Measurements from ENCODE around the gene THRA. TPM values are rescaled to one million over a fixed set of nuclear protein-coding genes. Genes with fewer than 3 reads are reported as not detected.
A peak's percentile ranks its signal among the peaks of the same experiment; 100 is the strongest.

THRA gene
- total RNA-seq, 2 experiments from 2014 or later = 8.4 TPM

DNA sequence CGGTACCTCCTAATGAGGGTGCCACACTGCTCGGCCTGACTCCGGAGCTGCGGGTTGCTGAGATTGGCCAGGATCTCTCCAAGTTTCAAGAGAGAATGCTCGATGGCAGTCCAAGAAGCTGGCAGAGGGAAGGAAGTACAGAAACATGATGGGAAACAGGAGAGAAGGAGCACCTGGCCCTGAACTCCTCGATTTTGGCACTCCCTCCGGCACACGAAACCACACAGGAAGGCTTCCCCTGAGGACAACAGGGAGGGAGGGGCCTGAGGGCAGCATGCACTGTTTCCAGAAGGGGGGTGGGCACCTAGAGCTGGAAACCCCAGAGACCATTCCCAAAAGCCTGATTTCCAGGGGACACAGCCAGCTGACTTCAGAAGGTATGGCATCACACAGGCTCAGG, 29.4 kb upstream of the THRA start:
- H3K27ac Mint-ChIP-seq = no peak overlapping the region
- H3K9me3 Mint-ChIP-seq = no peaks in the 10 kb centered on the region
- no peaks in the 10 kb centered on the region for H3K4me1 Mint-ChIP-seq
- POLR2A ChIA-PET = no interaction called here
- H3K27me3 Mint-ChIP-seq = no peaks in the 10 kb centered on the region
- CTCF ChIA-PET = interaction anchor here (0.6 to 1.7 kb wide), 2 partner anchors 53 to 87 kb away, joined by 3 to 4 read pairs; no protein-coding TSS in a partner anchor
- no peak for DNase-seq
- H3K4me3 Mint-ChIP-seq = no peak overlapping the region
- peaks cover 34% of the 10 kb centered on the region for H3K36me3 Mint-ChIP-seq (ENCODE audit: low read depth)

DNA sequence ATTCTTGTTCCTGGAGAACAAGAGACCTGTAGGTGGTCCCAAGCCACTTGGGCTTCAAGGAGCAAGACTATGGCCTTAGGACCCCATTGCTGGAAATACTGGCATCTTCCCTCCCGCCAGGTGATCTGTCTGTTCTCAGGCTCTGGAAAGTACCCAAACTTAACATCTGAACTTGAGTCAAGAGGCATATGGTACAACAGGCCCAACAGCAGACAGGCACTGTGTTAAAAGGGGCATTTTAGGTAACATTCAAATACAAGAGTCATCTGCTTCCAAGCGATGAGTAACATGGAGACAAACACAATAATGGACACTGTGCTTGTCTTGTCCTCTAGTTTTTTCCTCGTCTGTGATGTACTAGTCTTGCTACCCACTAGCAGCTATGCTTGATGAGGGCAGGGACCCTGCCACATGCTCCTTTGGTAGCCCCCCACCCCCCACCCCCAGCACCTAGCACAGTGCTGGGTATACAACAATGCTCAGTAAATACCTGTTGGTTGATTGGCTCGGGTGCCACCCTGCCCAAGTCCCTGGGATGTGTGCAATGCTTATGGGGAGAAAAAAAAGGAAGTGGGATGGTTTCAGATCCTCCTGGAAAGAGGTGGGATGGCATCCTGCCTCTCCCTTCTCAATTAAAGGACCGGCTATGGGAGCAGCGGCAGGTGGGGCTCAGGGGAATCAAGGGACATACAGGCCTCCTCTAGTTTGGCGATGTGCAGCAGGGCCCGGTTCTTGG, 28.2 kb upstream of the THRA start:
- Mint-ChIP-seq H3K27ac (no peak overlapping the region), H3K9me3 (no peaks in the 10 kb centered on the region), H3K36me3 (ENCODE audit: low read depth) (peaks cover 24% of the 10 kb centered on the region), H3K4me1 (no peaks in the 10 kb centered on the region), H3K4me3 (no peak overlapping the region), H3K27me3 (no peaks in the 10 kb centered on the region)
- ChIA-PET CTCF (interaction anchor here (1.1 to 1.5 kb wide), 3 partner anchors 41 to 78 kb away, joined by 3 to 4 read pairs (median 4); no protein-coding TSS in a partner anchor), POLR2A (interaction anchor here (1.3 kb wide), 1 partner anchor 8 kb away, joined by 4 read pairs; no protein-coding TSS in a partner anchor)
- DNase-seq = no peak

DNA sequence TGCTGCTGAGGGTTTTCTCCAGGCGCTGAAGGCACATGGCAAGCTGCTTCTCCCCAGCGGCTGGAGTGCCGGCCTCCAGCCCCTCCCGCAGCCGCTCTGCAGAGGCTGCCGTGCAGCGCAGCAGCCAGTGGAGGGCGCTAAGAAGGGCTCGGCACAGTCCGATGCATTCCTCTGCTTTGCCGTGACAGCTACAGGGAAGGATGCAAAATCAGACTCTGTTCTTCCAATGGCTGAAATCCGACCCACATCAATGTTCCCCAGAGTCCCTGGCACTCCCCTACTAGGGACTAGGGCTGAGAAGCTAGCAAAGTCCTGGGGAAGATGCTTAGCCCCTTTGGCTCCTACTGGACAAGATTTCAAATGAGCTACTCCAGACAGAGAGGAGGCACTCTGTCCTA, 27.6 kb upstream of the THRA start:
- POLR2A ChIA-PET = interaction anchor here (1.3 kb wide), 1 partner anchor 9 kb away, joined by 4 read pairs; no protein-coding TSS in a partner anchor
- H3K4me3 Mint-ChIP-seq = no peak overlapping the region

DNA sequence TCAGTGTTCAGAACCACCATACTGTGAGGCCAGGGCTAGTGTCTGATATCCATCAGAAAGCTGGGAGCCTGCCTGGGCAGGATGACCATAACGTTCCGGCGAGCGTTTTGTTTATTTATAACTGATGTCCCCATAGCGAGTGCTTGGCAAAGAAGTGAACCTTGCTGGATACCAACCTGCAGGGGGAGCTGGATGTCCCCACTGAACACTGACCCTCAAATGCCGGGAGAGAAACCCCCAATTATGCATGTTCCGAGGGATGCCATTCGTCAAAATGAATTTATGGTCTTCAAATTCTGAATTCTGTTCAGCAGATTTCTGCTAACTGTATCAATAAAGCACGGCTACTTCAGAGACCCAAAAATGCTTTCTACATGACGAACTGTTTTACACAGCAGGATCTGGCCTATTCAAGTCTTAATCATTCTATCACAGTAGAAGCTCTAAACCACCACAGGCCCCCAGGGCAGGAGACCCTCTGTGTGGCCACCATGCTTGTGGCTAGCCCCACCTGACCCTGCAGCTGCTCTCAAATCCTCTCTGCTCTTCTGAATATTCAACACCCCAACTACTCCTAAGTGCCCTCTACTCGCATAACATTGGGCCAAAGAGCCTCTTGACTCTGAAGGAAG, 23.8 kb upstream of the THRA start:
- peaks cover 11% of the 10 kb centered on the region for H3K36me3 Mint-ChIP-seq (ENCODE audit: low read depth)
- ChIA-PET POLR2A (interaction anchor here (1.5 kb wide), 1 partner anchor 14 kb away, joined by 4 read pairs; no protein-coding TSS in a partner anchor), CTCF (interaction anchor here (1.2 to 5.0 kb wide), 4 partner anchors 12 to 47 kb away, joined by 5 to 27 read pairs (median 6); partner anchors contain the start of gene CSF3)
- no peaks in the 10 kb centered on the region for H3K27me3 Mint-ChIP-seq
- no peak overlapping the region for H3K27ac Mint-ChIP-seq
- H3K4me1 Mint-ChIP-seq = no peaks in the 10 kb centered on the region
- no peaks in the 10 kb centered on the region for H3K9me3 Mint-ChIP-seq
- H3K4me3 Mint-ChIP-seq = no peak overlapping the region
- DNase-seq = no peak

More for the DNA sequence above, 27.6 kb upstream of the THRA start:
- H3K4me1 Mint-ChIP-seq = no peaks in the 10 kb centered on the region
- DNase-seq = no peak
- no peaks in the 10 kb centered on the region for H3K9me3 Mint-ChIP-seq
- no peaks in the 10 kb centered on the region for H3K27me3 Mint-ChIP-seq
- no peak overlapping the region for H3K27ac Mint-ChIP-seq
- CTCF ChIA-PET = interaction anchor here (1.1 to 5.0 kb wide), 4 partner anchors 9 to 78 kb away, joined by 3 to 27 read pairs (median 4); no protein-coding TSS in a partner anchor
- H3K36me3 Mint-ChIP-seq (ENCODE audit: low read depth) = peaks cover 21% of the 10 kb centered on the region

DNA sequence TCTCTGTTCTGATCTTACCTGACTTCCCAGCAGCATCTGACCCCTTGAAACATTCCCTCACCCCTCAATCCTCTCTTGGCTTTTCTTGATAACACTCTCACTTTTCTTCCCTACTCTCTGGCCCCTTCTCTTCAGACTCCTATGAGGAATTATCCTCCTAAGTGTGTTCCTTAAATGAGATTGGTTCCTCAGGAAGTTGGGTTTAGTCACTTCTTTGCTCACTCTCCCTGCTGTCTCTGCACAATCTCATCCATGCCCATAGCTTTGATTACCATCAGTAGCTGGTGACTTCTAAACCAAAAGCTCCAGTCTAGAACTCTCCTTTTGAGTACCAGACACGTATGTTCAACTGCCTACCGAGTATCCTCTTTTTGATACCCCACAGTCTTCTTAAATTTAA, 21.6 kb upstream of the THRA start:
- Mint-ChIP-seq H3K27ac (no peak overlapping the region), H3K4me1 (no peaks in the 10 kb centered on the region), H3K36me3 (ENCODE audit: low read depth) (peaks cover 18% of the 10 kb centered on the region), H3K4me3 (no peak overlapping the region), H3K27me3 (no peaks in the 10 kb centered on the region), H3K9me3 (no peaks in the 10 kb centered on the region)
- DNase-seq = no peak
- POLR2A ChIA-PET = interaction anchor here (1.9 kb wide), 1 partner anchor 13 kb away, joined by 6 read pairs; the partner anchor contains the start of gene MED24
- CTCF ChIA-PET = interaction anchor here (0.6 to 1.3 kb wide), 2 partner anchors 14 to 34 kb away, joined by 3 to 6 read pairs; no protein-coding TSS in a partner anchor

DNA sequence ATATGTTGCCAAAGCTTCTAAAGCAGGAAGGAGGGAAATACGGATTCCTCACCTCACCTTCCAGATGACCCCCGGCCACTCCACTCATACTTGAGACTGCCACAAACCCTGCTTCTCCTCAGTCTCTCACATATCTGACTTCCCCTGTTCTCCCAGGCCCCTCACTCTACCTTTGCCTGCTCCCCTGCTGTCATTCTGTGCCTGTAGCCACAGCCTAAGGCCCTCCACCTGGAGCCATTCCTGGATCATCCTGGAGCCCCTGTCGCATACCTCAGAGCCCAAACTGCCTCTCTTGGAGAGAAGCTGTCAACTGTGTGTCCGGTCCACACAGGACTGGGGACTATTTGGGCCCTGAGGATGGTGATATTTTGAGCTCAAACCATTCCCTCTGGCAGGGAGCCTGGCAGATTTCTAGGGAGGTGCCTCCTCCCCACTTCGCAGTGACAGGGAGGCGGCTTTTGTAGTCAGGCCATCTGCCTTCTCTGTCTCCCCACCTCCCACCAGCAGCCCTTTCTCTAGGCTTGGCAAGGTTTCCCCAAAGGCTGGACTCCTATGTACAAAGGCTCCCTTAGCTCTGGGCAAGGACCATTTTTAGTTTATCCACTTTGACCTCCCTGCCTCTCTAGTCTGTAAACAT, 6.3 kb upstream of the THRA start:
- DNase-seq = no peak
- ChIA-PET CTCF (interaction anchor here (1.7 to 4.1 kb wide), 2 partner anchors 18 to 57 kb away, joined by 4 to 32 read pairs; no protein-coding TSS in a partner anchor), POLR2A (interaction anchor here (0.9 to 2.5 kb wide), 3 partner anchors 13 to 82 kb away, joined by 3 to 5 read pairs (median 3); no protein-coding TSS in a partner anchor)
- Mint-ChIP-seq H3K27ac (no peak overlapping the region), H3K27me3 (peaks cover 20% of the 10 kb centered on the region), H3K4me3 (no peak overlapping the region), H3K9me3 (no peaks in the 10 kb centered on the region), H3K4me1 (peaks cover 26% of the 10 kb centered on the region), H3K36me3 (ENCODE audit: low read depth) (peaks cover 11% of the 10 kb centered on the region)

DNA sequence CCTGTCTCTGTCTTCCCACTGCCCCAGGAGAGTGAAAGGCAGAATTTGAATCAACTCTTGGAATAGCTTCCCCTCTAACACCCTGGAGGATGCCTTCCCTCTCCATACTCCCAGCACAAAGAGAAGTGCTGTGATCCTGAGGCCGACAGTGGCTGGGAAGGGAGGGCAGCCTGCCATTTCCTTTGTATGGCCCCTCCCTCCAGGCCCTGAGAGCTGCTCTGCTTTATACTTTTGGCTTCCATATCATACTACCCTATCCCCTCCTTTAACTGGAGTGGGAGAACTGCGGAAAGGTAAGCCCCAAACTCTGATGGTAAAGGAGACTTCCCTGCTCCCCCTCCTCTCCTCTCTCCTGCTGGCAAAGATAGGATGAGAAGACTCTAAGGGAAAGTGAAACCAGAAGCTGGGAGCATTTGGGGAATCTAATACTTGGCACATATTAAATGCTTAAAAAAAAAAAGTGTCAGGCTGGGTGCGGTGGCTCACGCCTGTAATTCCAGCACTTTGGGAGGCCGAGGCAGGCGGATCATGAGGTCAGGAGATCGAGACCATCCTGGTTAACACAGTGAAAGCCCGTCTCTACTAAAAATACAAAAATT, 4.5 kb upstream of the THRA start:
- Mint-ChIP-seq H3K9me3 (no peaks in the 10 kb centered on the region), H3K27me3 (peaks cover 30% of the 10 kb centered on the region), H3K4me3 (no peak overlapping the region), H3K4me1 (peaks cover 27% of the 10 kb centered on the region), H3K27ac (no peak overlapping the region), H3K36me3 (ENCODE audit: low read depth) (peaks cover 2% of the 10 kb centered on the region)
- POLR2A ChIA-PET = interaction anchor here (1.3 to 2.5 kb wide), 5 partner anchors 11 to 305 kb away, joined by 4 to 6 read pairs (median 4); partner anchors contain the start of gene NR1D1
- no peak for DNase-seq
- CTCF ChIA-PET = interaction anchor here (1.2 to 2.4 kb wide), 3 partner anchors 15 to 31 kb away, joined by 4 to 11 read pairs (median 6); no protein-coding TSS in a partner anchor

DNA sequence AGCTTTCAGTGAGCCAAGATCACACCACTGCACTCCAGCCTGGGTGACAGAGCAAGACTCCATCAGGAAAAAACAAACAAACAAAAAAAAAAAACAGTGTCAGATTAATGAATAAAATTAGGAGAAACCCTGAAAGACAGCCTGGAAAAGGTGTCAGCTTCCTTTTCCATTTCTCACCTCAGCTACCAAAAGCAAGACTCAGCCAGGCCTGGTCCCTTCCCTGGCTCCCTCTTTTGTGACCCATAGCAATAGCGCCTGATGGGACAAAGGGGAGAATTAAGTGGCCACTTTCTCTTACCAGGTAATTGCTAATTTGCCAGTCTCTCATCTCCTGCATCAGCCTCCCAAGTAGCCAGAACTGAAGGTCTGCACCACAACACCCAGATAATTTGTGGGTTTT, 3.9 kb upstream of the THRA start:
- Mint-ChIP-seq H3K27me3 (peaks cover 35% of the 10 kb centered on the region), H3K9me3 (no peaks in the 10 kb centered on the region), H3K4me1 (peaks cover 28% of the 10 kb centered on the region), H3K36me3 (ENCODE audit: low read depth) (peaks cover 2% of the 10 kb centered on the region), H3K4me3 (no peak overlapping the region), H3K27ac (no peak overlapping the region)
- no peak for DNase-seq
- POLR2A ChIA-PET = interaction anchor here (1.4 to 1.5 kb wide), 3 partner anchors 42 to 306 kb away, joined by 4 read pairs; partner anchors contain the start of gene NR1D1
- CTCF ChIA-PET = interaction anchor here (0.9 to 2.4 kb wide), 2 partner anchors 32 to 424 kb away, joined by 3 to 11 read pairs; no protein-coding TSS in a partner anchor

DNA sequence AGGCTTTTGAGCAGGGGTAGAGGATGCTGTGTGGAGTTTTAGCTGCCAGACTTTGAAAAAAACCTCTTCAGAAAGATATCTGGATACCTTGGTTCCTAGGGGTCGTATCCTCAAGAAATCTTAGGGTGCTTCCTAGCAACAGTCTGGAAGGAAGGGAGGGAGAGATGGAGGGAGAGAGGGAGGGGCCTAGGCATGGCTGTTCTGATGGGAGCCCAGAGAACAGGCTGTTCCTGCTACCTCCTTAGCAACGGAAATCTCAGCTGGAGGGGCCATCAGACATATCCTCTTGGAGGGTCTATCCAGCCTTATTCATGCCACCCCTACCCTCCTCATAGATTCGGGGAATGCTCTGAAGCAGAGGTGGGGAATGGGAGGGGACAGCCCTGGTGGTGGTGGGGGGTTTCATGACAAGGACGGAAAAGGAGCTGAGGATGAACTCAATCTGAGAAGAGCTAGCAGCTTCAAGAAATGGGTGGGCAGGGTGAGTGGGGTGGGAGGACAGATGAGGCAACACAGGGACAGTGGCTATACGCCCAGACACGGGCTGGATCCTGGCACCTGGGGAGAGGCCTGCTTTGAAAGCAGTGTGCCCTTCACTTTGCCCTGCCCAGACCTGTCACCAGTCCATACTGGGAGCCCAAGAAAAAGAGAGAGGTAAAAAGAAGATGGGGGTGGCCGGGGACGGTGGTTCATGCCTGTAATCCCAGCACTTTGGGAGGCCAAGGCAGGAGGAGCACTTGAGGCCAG, 2.9 kb upstream of the THRA start:
- Mint-ChIP-seq H3K27me3 (peaks cover 45% of the 10 kb centered on the region), H3K36me3 (ENCODE audit: low read depth) (no peaks in the 10 kb centered on the region), H3K4me3 (no peak overlapping the region), H3K27ac (no peak overlapping the region), H3K4me1 (peaks cover 32% of the 10 kb centered on the region), H3K9me3 (no peaks in the 10 kb centered on the region)
- DNase-seq = no peak
- POLR2A ChIA-PET = interaction anchor here (1.4 kb wide), 1 partner anchor 307 kb away, joined by 4 read pairs; no protein-coding TSS in a partner anchor
- CTCF ChIA-PET = interaction anchor here (0.7 to 2.4 kb wide), 5 partner anchors 15 to 425 kb away, joined by 3 to 11 read pairs (median 4); no protein-coding TSS in a partner anchor

DNA sequence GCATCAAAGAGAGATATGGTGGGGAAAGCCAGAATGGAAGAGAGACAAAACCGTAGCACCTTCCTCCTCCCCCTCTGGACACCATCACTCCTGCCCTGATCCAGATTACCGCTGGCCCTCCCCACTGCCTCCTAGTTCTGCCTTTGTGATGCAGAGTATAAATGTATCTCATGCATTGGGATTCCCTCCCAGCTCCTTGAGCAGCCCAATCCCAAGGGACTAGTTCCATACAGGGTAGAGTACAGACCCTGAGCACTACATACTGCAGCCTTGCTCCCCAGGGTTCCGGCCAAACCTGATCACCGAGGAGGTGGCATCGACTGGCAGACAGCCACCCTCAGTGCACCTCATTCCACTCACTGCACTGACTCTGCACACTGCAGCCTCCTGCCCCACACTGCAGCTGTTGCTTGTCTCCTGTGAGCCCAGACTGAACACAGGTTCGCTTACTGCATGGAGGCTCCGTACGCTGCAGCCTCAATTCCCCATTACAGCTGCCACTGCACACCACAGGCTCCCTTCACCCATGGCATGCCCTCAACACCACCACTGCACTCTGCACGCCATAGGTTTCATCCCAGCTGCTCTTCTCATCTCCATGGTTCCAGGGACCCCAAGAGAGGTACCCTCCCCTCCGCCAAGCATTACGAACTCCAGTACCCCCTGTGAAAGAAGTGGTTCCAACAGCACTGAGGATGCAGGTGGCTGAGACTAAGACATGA, 1.7 kb upstream of the THRA start:
- H3K9me3 Mint-ChIP-seq = no peaks in the 10 kb centered on the region
- peaks cover 31% of the 10 kb centered on the region for H3K4me1 Mint-ChIP-seq
- CTCF ChIA-PET = interaction anchor here (0.5 to 1.6 kb wide), 4 partner anchors 14 to 52 kb away, joined by 3 to 6 read pairs (median 4); no protein-coding TSS in a partner anchor
- peaks cover 48% of the 10 kb centered on the region for H3K27me3 Mint-ChIP-seq
- peak overlapping the region; percentile 76 for H3K4me3 Mint-ChIP-seq
- H3K27ac Mint-ChIP-seq = no peak overlapping the region
- H3K36me3 Mint-ChIP-seq (ENCODE audit: low read depth) = no peaks in the 10 kb centered on the region
- POLR2A ChIA-PET = no interaction called here
- no peak for DNase-seq

DNA sequence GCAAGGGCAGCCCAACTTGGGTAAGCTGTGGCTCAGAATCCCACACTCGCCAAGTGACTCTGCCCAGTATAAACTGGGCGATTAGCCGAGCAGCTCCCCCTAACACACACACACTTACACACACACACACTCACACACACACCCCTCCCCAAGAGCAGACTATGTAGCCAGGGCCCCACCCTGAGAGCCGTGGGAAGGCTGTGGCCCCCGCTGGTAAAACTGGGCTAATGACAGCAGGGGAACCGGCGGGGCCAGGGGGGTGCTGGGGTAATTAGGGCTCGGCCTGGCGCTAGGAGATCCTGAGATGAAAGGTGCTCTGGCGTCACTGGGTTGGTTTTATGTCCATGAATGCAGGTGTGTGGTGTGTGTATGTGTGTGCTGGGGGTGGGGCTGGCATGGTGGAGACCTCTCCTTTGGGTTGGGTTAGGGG, 1.1 kb upstream of the THRA start:
- no peaks in the 10 kb centered on the region for H3K9me3 Mint-ChIP-seq
- H3K36me3 Mint-ChIP-seq (ENCODE audit: low read depth) = no peaks in the 10 kb centered on the region
- ChIA-PET POLR2A (interaction anchor here (0.8 kb wide), 2 partner anchors 12 to 66 kb away, joined by 3 read pairs; no protein-coding TSS in a partner anchor), CTCF (interaction anchor here (0.5 to 3.6 kb wide), 6 partner anchors 14 to 51 kb away, joined by 3 to 23 read pairs (median 4); no protein-coding TSS in a partner anchor)
- peak overlapping the region; percentile 76 for H3K4me3 Mint-ChIP-seq
- no peak for DNase-seq
- H3K27ac Mint-ChIP-seq = no peak overlapping the region
- peaks cover 31% of the 10 kb centered on the region for H3K4me1 Mint-ChIP-seq
- H3K27me3 Mint-ChIP-seq = peaks cover 48% of the 10 kb centered on the region

All from activated CD4-positive, alpha-beta memory T cell treated with anti-CD3 and anti-CD28 coated beads, Interleukin-2, amount 10 ng/mL, durations not matched to agents 7 days and 5 days (primary cell).